H7 (cell line): ENCODE results near the gene FXYD1. TPM values are rescaled to one million over a fixed set of nuclear protein-coding genes. Genes with fewer than 3 reads are reported as not detected.

Experiments used
- DNase-seq: peaks from one replicate; pipeline ENCODE4 v3.0.0; 2012
- H3K27me3 ChIP-seq: 2 replicates; pipeline ENCODE4 v1.6.0; 2011; ENCODE audit warnings: mild to moderate bottlenecking, low read length; ENCODE audit not compliant: control insufficient read depth, insufficient read depth
- H3K36me3 ChIP-seq: replicated peaks from 2 replicates; pipeline ENCODE4 v1.5.1; 2011; ENCODE audit warnings: low read length; ENCODE audit not compliant: control insufficient read depth, insufficient read depth
- H3K4me3 ChIP-seq: 2 replicates; pipeline ENCODE4 v1.5.1; 2011; ENCODE audit warnings: low read depth, mild to moderate bottlenecking, control low read depth, low read length, moderate library complexity; ENCODE audit not compliant: insufficient read depth
- total RNA-seq: library from RNA; depleted of rRNA; stranded (reverse); fragments of >200 nt; shearing (Covaris generic); gene quantifications from 2 replicates; pipeline ENCODE4 v1.2.3, GENCODE V29; 2014

The FXYD1 gene
- total RNA-seq, 1 experiment from 2014 or later = 5.0 TPM

- H3K4me3 ChIP-seq = no peak overlapping the region
- DNase-seq = no peak
- peaks cover 33% of the 10 kb centered on the region for H3K36me3 ChIP-seq
Observed at GRCh38 chr19:35166100-35167063, 27.8 kb downstream of the FXYD1 start.

GRCh38 chr19:35167251-35168119 is 28.9 kb downstream of the FXYD1 start:
- H3K36me3 ChIP-seq = peaks cover 27% of the 10 kb centered on the region
- no peak for DNase-seq
- H3K4me3 ChIP-seq = no peak overlapping the region
- H3K27me3 ChIP-seq = no peaks in the 10 kb centered on the region

More at GRCh38 chr19:35166100-35167063, 27.8 kb downstream of the FXYD1 start:
- no peaks in the 10 kb centered on the region for H3K27me3 ChIP-seq

- Histone ChIP-seq H3K27me3 (no peaks in the 10 kb centered on the region), H3K36me3 (peaks cover 24% of the 10 kb centered on the region), H3K4me3 (no peak overlapping the region)
- DNase-seq = no peak
Observed at GRCh38 chr19:35168196-35168595, 29.6 kb downstream of the FXYD1 start.

- no peak for DNase-seq
- Histone ChIP-seq H3K36me3 (peaks cover 18% of the 10 kb centered on the region), H3K27me3 (no peaks in the 10 kb centered on the region), H3K4me3 (no peak overlapping the region)
Observed at GRCh38 chr19:35169221-35169995, 30.8 kb downstream of the FXYD1 start.

- Histone ChIP-seq H3K36me3 (peaks cover 13% of the 10 kb centered on the region), H3K27me3 (no peaks in the 10 kb centered on the region), H3K4me3 (no peak overlapping the region)
- DNase-seq = no peak
Observed at GRCh38 chr19:35170359-35171061, 31.9 kb downstream of the FXYD1 start.

- Histone ChIP-seq H3K4me3 (no peak overlapping the region), H3K36me3 (peaks cover 5% of the 10 kb centered on the region), H3K27me3 (no peaks in the 10 kb centered on the region)
- no peak for DNase-seq
Observed at GRCh38 chr19:35171730-35172129, 33.1 kb downstream of the FXYD1 start.

GRCh38 chr19:35174226-35174625 is 35.6 kb downstream of the FXYD1 start:
- DNase-seq = no peak
- H3K36me3 ChIP-seq = no peaks in the 10 kb centered on the region; the same call in 1 of the 2 replicates
- no peaks in the 10 kb centered on the region for H3K27me3 ChIP-seq
- H3K4me3 ChIP-seq = no peak overlapping the region

- Histone ChIP-seq H3K27me3 (no peaks in the 10 kb centered on the region), H3K36me3 (no peaks in the 10 kb centered on the region), H3K4me3 (no peak overlapping the region)
- DNase-seq = no peak
Observed at GRCh38 chr19:35176181-35176570, 37.6 kb downstream of the FXYD1 start.

- DNase-seq = no peak
- Histone ChIP-seq H3K27me3 (no peaks in the 10 kb centered on the region), H3K4me3 (no peak overlapping the region), H3K36me3 (no peaks in the 10 kb centered on the region)
Observed at GRCh38 chr19:35177377-35178274, 39.0 kb downstream of the FXYD1 start.

GRCh38 chr19:35178701-35179100 is 40.1 kb downstream of the FXYD1 start:
- no peak for DNase-seq
- Histone ChIP-seq H3K4me3 (no peak overlapping the region), H3K27me3 (no peaks in the 10 kb centered on the region), H3K36me3 (no peaks in the 10 kb centered on the region)

- Histone ChIP-seq H3K4me3 (no peak overlapping the region), H3K27me3 (no peaks in the 10 kb centered on the region), H3K36me3 (no peaks in the 10 kb centered on the region)
- no peak for DNase-seq
Observed at GRCh38 chr19:35179830-35180229, 41.2 kb downstream of the FXYD1 start.

GRCh38 chr19:35181387-35181786 is 42.8 kb downstream of the FXYD1 start:
- no peak for DNase-seq
- no peaks in the 10 kb centered on the region for H3K36me3 ChIP-seq
- H3K4me3 ChIP-seq = no peak overlapping the region
- no peaks in the 10 kb centered on the region for H3K27me3 ChIP-seq

GRCh38 chr19:35184267-35184666 is 45.6 kb downstream of the FXYD1 start:
- no peaks in the 10 kb centered on the region for H3K27me3 ChIP-seq
- no peaks in the 10 kb centered on the region for H3K36me3 ChIP-seq
- no peak for DNase-seq
- no peak overlapping the region for H3K4me3 ChIP-seq
